NT2/D1 (cell line): ENCODE results near the gene PRKN.

Experiments used
- DNase-seq: peaks from one replicate; pipeline ENCODE4 v3.0.0-alpha.2; 2011; ENCODE audit warnings: low read depth, low spot score
- H3K27me3 ChIP-seq: 2 replicates; pipeline ENCODE4 v1.6.0; 2011; ENCODE audit warnings: mild to moderate bottlenecking; ENCODE audit not compliant: insufficient read length, insufficient read depth
- H3K36me3 ChIP-seq: 2 replicates; pipeline ENCODE4 v1.6.1; 2011; ENCODE audit warnings: mild to moderate bottlenecking, low read length, mixed read lengths; ENCODE audit not compliant: insufficient read depth, insufficient read length
- H3K4me1 ChIP-seq: 2 replicates; pipeline ENCODE4 v1.5.1; 2011; ENCODE audit not compliant: insufficient read depth, insufficient read length
- H3K4me3 ChIP-seq: 2 replicates; pipeline ENCODE4 v1.5.1; 2011; ENCODE audit warnings: low read depth; ENCODE audit not compliant: insufficient read length
- H3K9ac ChIP-seq: 2 replicates; pipeline ENCODE4 v1.6.0; 2011; ENCODE audit warnings: low read depth; ENCODE audit not compliant: insufficient read length
- H3K9me3 ChIP-seq: 2 replicates; pipeline ENCODE4 v1.5.1; 2011; ENCODE audit warnings: mild to moderate bottlenecking, low read length; ENCODE audit not compliant: insufficient read depth
- SUZ12 ChIP-seq: IDR thresholded peaks from 2 replicates; pipeline ENCODE4 v1.6.1; 2011; ENCODE audit not compliant: insufficient read length, insufficient read depth; ENCODE audit errors: extremely low read depth
- YY1 ChIP-seq: IDR thresholded peaks from 2 replicates; pipeline ENCODE4 v1.6.1; 2011; ENCODE audit not compliant: insufficient read length, insufficient read depth
- ZNF274 ChIP-seq: IDR thresholded peaks from 2 replicates; pipeline ENCODE4 v1.6.1; 2011; ENCODE audit warnings: mild to moderate bottlenecking, low read depth, low read length

Gene PRKN

GRCh38 chr6:161365633-161366032, 1361.9 kb downstream of the PRKN start:
- no peak for DNase-seq
- Histone ChIP-seq H3K4me3 (no peak overlapping the region), H3K9ac (no peak overlapping the region), H3K9me3 (no peaks in the 10 kb centered on the region), H3K27me3 (no peaks in the 10 kb centered on the region), H3K36me3 (no peaks in the 10 kb centered on the region), H3K4me1 (no peaks in the 10 kb centered on the region)
- TF ChIP-seq SUZ12 = no peak
- no peak for TF ChIP-seq YY1

DNA sequence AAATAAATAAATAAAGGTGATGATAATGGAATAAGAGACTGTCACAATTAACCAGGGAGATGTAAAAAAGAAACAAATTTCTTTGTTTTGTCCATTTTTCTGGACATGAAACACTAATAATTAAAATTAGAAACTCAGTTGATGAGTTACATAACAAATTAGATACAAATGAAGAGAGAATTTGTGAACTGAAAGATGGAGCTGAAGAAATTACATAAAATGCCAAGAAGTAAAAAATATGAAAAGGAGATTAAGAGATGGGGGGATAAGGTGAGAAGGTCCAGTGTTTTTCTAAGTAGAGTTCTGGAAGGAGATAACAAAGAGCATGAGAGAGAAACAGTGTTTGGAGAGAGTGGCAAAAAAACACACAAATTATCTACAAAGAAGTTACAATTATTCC, 1364.3 kb downstream of the PRKN start:
- no peak for TF ChIP-seq ZNF274
- TF ChIP-seq SUZ12 = no peak
- TF ChIP-seq YY1 = no peak
- Histone ChIP-seq H3K36me3 (no peaks in the 10 kb centered on the region), H3K9me3 (no peaks in the 10 kb centered on the region), H3K27me3 (no peaks in the 10 kb centered on the region), H3K4me1 (no peaks in the 10 kb centered on the region), H3K9ac (no peak overlapping the region), H3K4me3 (no peak overlapping the region)
- no peak for DNase-seq

- H3K4me1 ChIP-seq = no peaks in the 10 kb centered on the region
- H3K27me3 ChIP-seq = no peaks in the 10 kb centered on the region
- no peak for DNase-seq
- no peak overlapping the region for H3K4me3 ChIP-seq
- TF ChIP-seq YY1 (no peak), SUZ12 (no peak), ZNF274 (no peak)
- no peak overlapping the region for H3K9ac ChIP-seq
- no peaks in the 10 kb centered on the region for H3K36me3 ChIP-seq
- no peaks in the 10 kb centered on the region for H3K9me3 ChIP-seq
Observed at GRCh38 chr6:161362266-161362665, 1365.3 kb downstream of the PRKN start.

DNA sequence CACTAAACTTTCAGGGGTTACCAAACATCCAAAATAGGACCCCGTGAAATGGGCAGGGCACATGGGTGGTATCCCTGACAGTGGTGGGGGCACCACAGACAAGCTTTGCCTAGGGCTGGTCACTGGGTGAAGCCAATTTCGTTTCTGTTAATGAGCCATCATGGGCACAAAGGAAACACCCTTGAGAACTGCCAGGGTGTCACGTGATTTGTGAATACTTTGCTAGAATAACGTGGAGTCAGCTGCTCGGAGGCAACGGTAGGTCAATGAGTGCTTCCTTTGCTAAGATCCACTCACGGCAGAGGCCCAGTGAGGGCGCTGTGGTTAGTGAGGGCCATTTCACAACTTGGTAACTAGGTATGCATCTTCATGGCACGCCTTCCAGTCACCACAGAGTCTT, 1366.0 kb downstream of the PRKN start:
- H3K36me3 ChIP-seq = no peaks in the 10 kb centered on the region
- TF ChIP-seq YY1 (no peak), SUZ12 (no peak), ZNF274 (no peak)
- H3K9ac ChIP-seq = no peak overlapping the region
- H3K9me3 ChIP-seq = no peaks in the 10 kb centered on the region
- no peaks in the 10 kb centered on the region for H3K27me3 ChIP-seq
- H3K4me1 ChIP-seq = no peaks in the 10 kb centered on the region
- no peak overlapping the region for H3K4me3 ChIP-seq
- DNase-seq = no peak

DNA sequence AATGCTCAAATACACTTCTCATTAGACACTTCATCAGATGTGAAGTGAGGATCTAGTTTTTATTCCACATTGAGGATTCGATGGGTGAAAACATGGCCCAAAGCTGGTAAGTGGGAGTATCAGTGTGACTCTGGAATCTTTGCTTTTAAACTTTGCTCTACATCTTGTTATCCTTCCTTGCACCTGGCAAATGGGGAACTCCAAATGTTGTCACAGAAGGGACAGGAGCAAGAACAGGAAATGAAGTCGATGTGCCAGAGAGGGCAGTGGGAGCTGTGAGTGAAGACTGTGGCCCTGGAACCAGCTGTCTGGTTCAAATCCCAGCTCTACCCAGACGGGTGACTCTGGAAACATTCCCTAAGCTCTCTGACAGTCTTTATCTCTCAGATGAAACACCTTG, 1367.0 kb downstream of the PRKN start:
- Histone ChIP-seq H3K9ac (no peak overlapping the region), H3K27me3 (no peaks in the 10 kb centered on the region), H3K4me3 (no peak overlapping the region), H3K36me3 (no peaks in the 10 kb centered on the region), H3K4me1 (peaks cover 4% of the 10 kb centered on the region), H3K9me3 (no peaks in the 10 kb centered on the region)
- DNase-seq = no peak
- TF ChIP-seq SUZ12 (no peak), YY1 (no peak), ZNF274 (no peak)

DNA sequence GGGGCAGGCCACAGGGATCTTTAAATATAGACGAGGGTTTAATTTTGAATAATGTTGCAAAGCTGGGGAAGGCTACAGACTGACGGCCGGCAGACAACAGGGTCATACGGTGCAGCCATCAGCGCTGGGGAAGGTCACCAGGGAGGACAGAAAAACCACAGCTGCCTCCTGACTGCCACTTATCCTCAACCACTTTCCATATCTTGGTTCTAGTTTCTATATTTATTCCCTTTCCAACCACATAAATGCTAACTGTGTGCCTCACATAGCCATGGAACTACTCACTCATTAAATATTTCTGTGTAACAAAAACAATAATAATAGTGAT, 1368.0 kb downstream of the PRKN start:
- peaks cover 4% of the 10 kb centered on the region for H3K4me1 ChIP-seq
- no peaks in the 10 kb centered on the region for H3K36me3 ChIP-seq
- no peak for TF ChIP-seq ZNF274
- TF ChIP-seq SUZ12 = no peak
- TF ChIP-seq YY1 = no peak
- no peaks in the 10 kb centered on the region for H3K9me3 ChIP-seq
- no peak for DNase-seq
- no peaks in the 10 kb centered on the region for H3K27me3 ChIP-seq
- no peak overlapping the region for H3K9ac ChIP-seq
- no peak overlapping the region for H3K4me3 ChIP-seq

GRCh38 chr6:161356167-161356854, 1371.3 kb downstream of the PRKN start:
- H3K9ac ChIP-seq = no peak overlapping the region
- no peaks in the 10 kb centered on the region for H3K36me3 ChIP-seq
- peaks cover 4% of the 10 kb centered on the region for H3K4me1 ChIP-seq
- no peaks in the 10 kb centered on the region for H3K27me3 ChIP-seq
- no peak overlapping the region for H3K4me3 ChIP-seq
- no peak for DNase-seq
- no peaks in the 10 kb centered on the region for H3K9me3 ChIP-seq
- TF ChIP-seq SUZ12 = no peak

- Histone ChIP-seq H3K36me3 (no peaks in the 10 kb centered on the region), H3K4me3 (no peak overlapping the region), H3K9me3 (no peaks in the 10 kb centered on the region), H3K9ac (no peak overlapping the region), H3K4me1 (peaks cover 4% of the 10 kb centered on the region), H3K27me3 (no peaks in the 10 kb centered on the region)
- TF ChIP-seq YY1 (no peak), ZNF274 (no peak), SUZ12 (no peak)
- no peak for DNase-seq
Observed at GRCh38 chr6:161355696-161356095, 1371.9 kb downstream of the PRKN start.
